DOHH2 (cell line): ENCODE measurements around the gene PDE7B.

ENCODE experiments used
- H3F3A ChIP-seq: fragments of 200-600 bp; sonication (generic), shearing (Covaris generic); 2 replicates; pipeline ENCODE4 v1.6.0; 2016; ENCODE audit warnings: antibody characterized with exemption, mild to moderate bottlenecking; ENCODE audit not compliant: control insufficient read depth, insufficient read depth
- H3K27ac ChIP-seq: fragments of 200-600 bp; sonication (generic); 2 replicates; pipeline ENCODE4 v1.5.1; 2014; ENCODE audit warnings: low read depth, mild to moderate bottlenecking, low read length, moderate library complexity
- H3K27me3 ChIP-seq: fragments of 200-600 bp; sonication (generic); 2 replicates; pipeline ENCODE4 v1.6.1; 2014; ENCODE audit warnings: mild to moderate bottlenecking, low read length, mixed read lengths; ENCODE audit not compliant: control insufficient read depth
- H3K36me3 ChIP-seq: fragments of 200-600 bp; sonication (generic); 2 replicates; pipeline ENCODE4 v1.6.1; 2014; ENCODE audit warnings: mild to moderate bottlenecking, low read length, moderate library complexity, mixed read lengths; ENCODE audit not compliant: control insufficient read depth
- H3K4me1 ChIP-seq: fragments of 200-600 bp; sonication (generic); 2 replicates; pipeline ENCODE4 v1.6.1; 2014; ENCODE audit warnings: mild to moderate bottlenecking, low read length, mixed read lengths; ENCODE audit not compliant: control insufficient read depth
- H3K4me2 ChIP-seq: fragments of 200-600 bp; sonication (generic); 2 replicates; pipeline ENCODE4 v1.6.0; 2014; ENCODE audit warnings: mild to moderate bottlenecking, low read length, moderate library complexity
- H3K4me3 ChIP-seq: fragments of 200-600 bp; sonication (generic); 2 replicates; pipeline ENCODE4 v1.5.1; 2014; ENCODE audit warnings: mild to moderate bottlenecking, low read length, mixed read lengths
- H3K79me2 ChIP-seq: fragments of 200-600 bp; sonication (generic); 2 replicates; pipeline ENCODE4 v1.6.1; 2014; ENCODE audit warnings: mild to moderate bottlenecking, low read length, mixed read lengths; ENCODE audit not compliant: control insufficient read depth
- H3K9me2 ChIP-seq: fragments of 200-600 bp; sonication (generic); replicated peaks from 2 replicates; pipeline ENCODE4 v1.6.1; 2014; ENCODE audit warnings: mild to moderate bottlenecking, low read length, mixed read lengths; ENCODE audit not compliant: control insufficient read depth
- H3K9me3 ChIP-seq: fragments of 200-600 bp; sonication (generic); 2 replicates; pipeline ENCODE4 v1.6.1; 2014; ENCODE audit warnings: antibody characterized with exemption, low read length, mixed read lengths; ENCODE audit not compliant: control insufficient read depth, insufficient read depth
- H4K20me1 ChIP-seq: fragments of 200-600 bp; sonication (generic); 2 replicates; pipeline ENCODE4 v1.6.0; 2014; ENCODE audit warnings: low read depth, mild to moderate bottlenecking, antibody characterized with exemption, low read length, moderate library complexity; ENCODE audit not compliant: control insufficient read depth, insufficient read depth
- EZH2phosphoT487 ChIP-seq: fragments of 200-600 bp; sonication (generic); IDR thresholded peaks from 2 replicates; pipeline ENCODE4 v1.6.1; 2017; ENCODE audit warnings: borderline replicate concordance, mild to moderate bottlenecking, antibody characterized with exemption, low read length, moderate library complexity, mixed read lengths
- TF ChIP-seq, protein P1 (sequence below): fragments of 200-600 bp; sonication (generic); IDR thresholded peaks from one replicate; pipeline ENCODE4 v1.5.1; 2014; ENCODE audit warnings: antibody characterized with exemption, mild to moderate bottlenecking, low read depth, low read length; ENCODE audit not compliant: poor library complexity, severe bottlenecking

The PDE7B gene

DNA sequence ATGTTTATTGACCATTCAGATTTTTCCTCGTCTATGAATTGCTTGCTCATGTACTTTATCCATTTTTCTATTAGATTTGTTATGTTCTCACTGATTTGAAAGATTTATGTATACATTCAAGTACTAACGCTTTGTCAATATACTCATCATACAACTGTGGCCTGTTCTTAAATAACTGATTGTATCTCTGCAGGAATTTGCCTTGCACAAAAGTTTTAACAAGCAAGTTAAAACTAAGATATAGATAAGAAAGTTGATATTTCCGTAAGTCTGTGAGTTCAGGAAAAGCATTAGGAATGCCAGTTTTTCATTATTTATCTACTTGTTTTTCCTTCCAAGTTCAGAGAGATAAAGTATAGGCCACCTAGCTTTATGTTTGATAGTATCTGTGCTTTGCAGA, 95.2 kb downstream of the PDE7B start:
- TF ChIP-seq, protein P1, sequence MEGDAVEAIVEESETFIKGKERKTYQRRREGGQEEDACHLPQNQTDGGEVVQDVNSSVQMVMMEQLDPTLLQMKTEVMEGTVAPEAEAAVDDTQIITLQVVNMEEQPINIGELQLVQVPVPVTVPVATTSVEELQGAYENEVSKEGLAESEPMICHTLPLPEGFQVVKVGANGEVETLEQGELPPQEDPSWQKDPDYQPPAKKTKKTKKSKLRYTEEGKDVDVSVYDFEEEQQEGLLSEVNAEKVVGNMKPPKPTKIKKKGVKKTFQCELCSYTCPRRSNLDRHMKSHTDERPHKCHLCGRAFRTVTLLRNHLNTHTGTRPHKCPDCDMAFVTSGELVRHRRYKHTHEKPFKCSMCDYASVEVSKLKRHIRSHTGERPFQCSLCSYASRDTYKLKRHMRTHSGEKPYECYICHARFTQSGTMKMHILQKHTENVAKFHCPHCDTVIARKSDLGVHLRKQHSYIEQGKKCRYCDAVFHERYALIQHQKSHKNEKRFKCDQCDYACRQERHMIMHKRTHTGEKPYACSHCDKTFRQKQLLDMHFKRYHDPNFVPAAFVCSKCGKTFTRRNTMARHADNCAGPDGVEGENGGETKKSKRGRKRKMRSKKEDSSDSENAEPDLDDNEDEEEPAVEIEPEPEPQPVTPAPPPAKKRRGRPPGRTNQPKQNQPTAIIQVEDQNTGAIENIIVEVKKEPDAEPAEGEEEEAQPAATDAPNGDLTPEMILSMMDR = no peak
- no peak for TF ChIP-seq EZH2phosphoT487
- Histone ChIP-seq H3K27ac (no peak overlapping the region), H3K4me3 (no peak overlapping the region), H3K79me2 (no peaks in the 10 kb centered on the region), H3F3A (no peaks in the 10 kb centered on the region), H4K20me1 (no peaks in the 10 kb centered on the region), H3K4me1 (no peaks in the 10 kb centered on the region), H3K4me2 (no peak overlapping the region), H3K36me3 (no peaks in the 10 kb centered on the region), H3K9me3 (no peaks in the 10 kb centered on the region), H3K9me2 (no peaks in the 10 kb centered on the region), H3K27me3 (no peaks in the 10 kb centered on the region)

DNA sequence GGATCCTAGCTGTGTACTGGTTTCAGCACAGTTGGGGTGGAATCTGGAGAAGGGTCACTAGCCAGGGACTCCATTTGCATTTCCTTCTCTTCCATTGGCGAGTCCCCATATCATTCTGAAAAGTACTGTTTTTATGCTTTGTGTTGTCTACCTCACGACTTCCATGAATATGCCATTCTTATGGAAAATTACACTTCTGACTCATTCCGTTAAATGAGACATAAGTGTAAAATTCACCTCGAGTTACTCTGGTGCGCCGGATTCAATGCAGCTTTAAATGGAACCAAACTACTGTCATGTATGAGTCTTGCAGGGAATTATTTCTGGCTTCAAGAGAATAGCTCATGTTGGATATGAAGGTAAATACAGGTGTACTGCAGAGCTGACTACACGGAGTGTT, 99.2 kb downstream of the PDE7B start:
- H3K9me2 ChIP-seq = no peaks in the 10 kb centered on the region
- H3K27ac ChIP-seq = no peak overlapping the region
- H3K4me1 ChIP-seq = no peaks in the 10 kb centered on the region
- H3K9me3 ChIP-seq = no peaks in the 10 kb centered on the region
- no peak overlapping the region for H3K4me2 ChIP-seq
- no peaks in the 10 kb centered on the region for H3K79me2 ChIP-seq
- TF ChIP-seq, protein P1 = no peak
- no peak overlapping the region for H3K4me3 ChIP-seq
- no peaks in the 10 kb centered on the region for H4K20me1 ChIP-seq
- no peaks in the 10 kb centered on the region for H3K27me3 ChIP-seq
- H3K36me3 ChIP-seq = no peaks in the 10 kb centered on the region
- no peaks in the 10 kb centered on the region for H3F3A ChIP-seq

DNA sequence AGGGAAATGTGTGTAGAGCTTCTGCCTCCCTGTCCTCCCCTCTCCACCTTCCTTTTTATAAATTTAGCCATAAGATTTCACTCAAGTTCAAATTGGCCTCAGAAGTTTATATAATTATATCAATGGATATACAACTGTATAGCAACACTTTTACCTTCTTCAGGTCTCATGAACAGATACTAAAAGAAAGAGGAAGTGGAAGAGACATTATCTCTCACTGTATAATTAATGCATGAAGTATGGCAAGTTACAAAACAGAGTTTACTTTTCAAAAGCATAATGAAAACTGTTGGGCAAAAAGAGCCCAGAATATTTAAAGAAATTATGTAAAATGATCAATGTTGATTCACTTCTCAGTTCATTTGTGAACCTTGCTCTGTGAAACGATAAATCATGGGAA, 99.7 kb downstream of the PDE7B start:
- Histone ChIP-seq H3K4me2 (no peak overlapping the region), H3K4me1 (no peaks in the 10 kb centered on the region), H3F3A (no peaks in the 10 kb centered on the region), H3K9me3 (no peaks in the 10 kb centered on the region), H3K4me3 (no peak overlapping the region), H3K27ac (no peak overlapping the region), H3K36me3 (no peaks in the 10 kb centered on the region), H3K27me3 (no peaks in the 10 kb centered on the region), H3K9me2 (no peaks in the 10 kb centered on the region), H4K20me1 (no peaks in the 10 kb centered on the region), H3K79me2 (no peaks in the 10 kb centered on the region)
- no peak for TF ChIP-seq EZH2phosphoT487
- TF ChIP-seq, protein P1 = no peak

DNA sequence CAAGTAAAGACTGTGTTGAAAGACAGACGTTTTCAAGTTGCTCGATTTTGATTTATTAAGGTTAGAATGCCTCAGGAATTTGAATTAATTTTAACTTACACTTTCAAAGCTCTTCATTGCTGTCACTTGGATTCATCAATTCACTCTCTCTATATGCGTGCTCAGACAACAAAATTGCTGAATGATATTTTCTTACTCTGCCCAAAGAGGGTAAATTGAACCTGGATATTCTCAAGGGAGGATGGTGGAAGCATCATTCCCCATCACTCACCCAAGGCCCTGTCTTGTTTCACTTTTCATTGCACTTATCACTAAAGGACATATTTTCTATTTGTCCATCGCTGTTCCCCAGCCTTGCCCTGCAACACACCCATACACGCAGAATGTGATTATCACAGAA, 102.3 kb downstream of the PDE7B start:
- Histone ChIP-seq H3K4me3 (no peak overlapping the region), H4K20me1 (no peaks in the 10 kb centered on the region), H3K9me2 (no peaks in the 10 kb centered on the region), H3F3A (no peaks in the 10 kb centered on the region), H3K27ac (no peak overlapping the region), H3K9me3 (no peaks in the 10 kb centered on the region), H3K79me2 (no peaks in the 10 kb centered on the region), H3K27me3 (no peaks in the 10 kb centered on the region), H3K36me3 (no peaks in the 10 kb centered on the region), H3K4me1 (no peaks in the 10 kb centered on the region), H3K4me2 (no peak overlapping the region)
- TF ChIP-seq, protein P1 = no peak
- TF ChIP-seq EZH2phosphoT487 = no peak
